K562 (cell line): ENCODE measurements around the gene PLGRKT. TPM values are rescaled to one million over a fixed set of nuclear protein-coding genes. Genes with fewer than 3 reads are reported as not detected.

ENCODE experiments used
- ATAC-seq: fragments of 200-7000 bp; cut with Tn5 transposase; 3 replicates; pipeline ENCODE4 v1.9.1; 2020; ENCODE audit warnings: moderate library complexity
- BruUV-seq: library from RNA; stranded (reverse); fragments of 400-500 nt; replicated peaks from 2 replicates; lab custom pipeline; 2021; lab: Mats Ljungman, UMichigan
- CTCF ChIA-PET: fragments of 300-600 bp; formaldehyde crosslinking; extraction: SDS; loops from one replicate; lab custom pipeline; 2021; ENCODE audit warnings: low intra/inter-chr PET ratio; lab: Yijun Ruan, JAX
- POLR2A ChIA-PET: fragments of 300-600, 350-650 bp; sonication (Branson Sonifier 250); formaldehyde crosslinking; extraction: SDS; loops from one replicate; lab custom pipeline; 2021; ENCODE audit warnings: antibody characterized with exemption, inconsistent platforms; lab: Yijun Ruan, JAX
- DNase-seq, 4 experiments: peaks; one replicate each; pipeline versions ENCODE4 v3.0.0 to v3.0.0-alpha.2; 2011 to 2018; ENCODE audit warnings: low spot score in 3 of 4, mixed read lengths in 3 of 4; ENCODE audit errors: extremely low read depth in 1 of 4
- FAIRE-seq: peaks from 2 replicates; lab custom pipeline; 2011; peaks lifted over from hg19 to GRCh38; lab: Jason Lieb, UNC
- H2AFZ ChIP-seq: 2 replicates; pipeline ENCODE4 v1.6.0; 2011; ENCODE audit warnings: low read depth, low read length, control low read depth, inconsistent platforms
- H3K27ac ChIP-seq: fragments of 200-600 bp; 3 replicates; pipeline ENCODE4 v1.8.0; 2011; ENCODE audit warnings: low read depth, mild to moderate bottlenecking, control low read depth, inconsistent platforms, low read length, moderate library complexity, mixed read lengths; ENCODE audit errors: extremely low read depth
- H3K27me3 ChIP-seq, 2 experiments: fragments of 300-600 bp in 1 of 2; 2 replicates in 1 of 2; 3 replicates in 1 of 2; pipeline versions ENCODE4 v1.6.0 to v1.8.0; 2011; ENCODE audit warnings: inconsistent platforms in 2 of 2, low read length in 2 of 2, mild to moderate bottlenecking in 1 of 2, mixed read lengths in 1 of 2, moderate library complexity in 1 of 2; ENCODE audit not compliant: control insufficient read depth in 2 of 2, insufficient read depth in 2 of 2
- H3K36me3 ChIP-seq: fragments of 300-600 bp; 3 replicates; pipeline ENCODE4 v1.8.0; 2011; ENCODE audit warnings: mild to moderate bottlenecking, low read length, inconsistent platforms; ENCODE audit not compliant: control insufficient read depth, insufficient read depth
- H3K4me1 ChIP-seq, 2 experiments: fragments of 200-600 bp in 1 of 2; replicated peaks in 1 of 2; 2 replicates in 1 of 2; 3 replicates in 1 of 2; pipeline versions ENCODE4 v1.5.1 to v1.8.0; 2011; ENCODE audit warnings: inconsistent platforms in 2 of 2, low read length in 2 of 2, mild to moderate bottlenecking in 1 of 2, mixed read lengths in 1 of 2, moderate library complexity in 1 of 2; ENCODE audit not compliant: control insufficient read depth in 2 of 2, insufficient read depth in 2 of 2
- H3K4me2 ChIP-seq: 2 replicates; pipeline ENCODE4 v1.6.1; 2011; ENCODE audit warnings: low read length, control low read depth, inconsistent platforms, mixed read lengths; ENCODE audit not compliant: insufficient read depth
- H3K4me3 ChIP-seq: fragments of 200-600 bp; sonication (generic), shearing (Covaris generic); 2 replicates; pipeline ENCODE4 v1.5.1; 2016; ENCODE audit warnings: control low read depth, inconsistent platforms
- H3K79me2 ChIP-seq: fragments of 200-600 bp; 3 replicates; pipeline ENCODE4 v1.8.0; 2011; ENCODE audit warnings: low read length, inconsistent platforms; ENCODE audit not compliant: control insufficient read depth, insufficient read depth
- H3K9ac ChIP-seq, 2 experiments: 2 replicates each; pipeline versions ENCODE4 v1.6.0 to v1.6.1; 2011; ENCODE audit warnings: low read depth in 2 of 2, low read length in 2 of 2, control low read depth in 1 of 2, inconsistent platforms in 1 of 2, mild to moderate bottlenecking in 1 of 2, mixed read lengths in 1 of 2; ENCODE audit not compliant: insufficient read depth in 1 of 2
- H3K9me1 ChIP-seq: one replicate; pipeline ENCODE4 v1.6.0; 2011; ENCODE audit warnings: inconsistent platforms, mild to moderate bottlenecking, low read length, moderate library complexity; ENCODE audit not compliant: control insufficient read depth, insufficient read depth
- H3K9me3 ChIP-seq: replicated peaks from 2 replicates; pipeline ENCODE4 v1.5.1; 2011; ENCODE audit warnings: low read depth, low read length, inconsistent platforms; ENCODE audit not compliant: control insufficient read depth, insufficient read depth
- H4K20me1 ChIP-seq: replicated peaks from 2 replicates; pipeline ENCODE4 v1.6.1; 2011; ENCODE audit warnings: low read length, inconsistent platforms, mixed read lengths; ENCODE audit not compliant: control insufficient read depth, insufficient read depth
- ASH1L ChIP-seq: fragments of 450-650 bp; IDR thresholded peaks from 2 replicates; pipeline ENCODE4 v1.6.1; 2018; ENCODE audit warnings: borderline replicate concordance, mild to moderate bottlenecking, low read depth; ENCODE audit not compliant: partially characterized antibody
- CCAR2 ChIP-seq: fragments of 200-400 bp; formaldehyde crosslinking; IDR thresholded peaks from 2 replicates; pipeline ENCODE4 v1.6.1; 2017; ENCODE audit warnings: mild to moderate bottlenecking, low read depth, low read length
- CCNT2 ChIP-seq: IDR thresholded peaks from 2 replicates; pipeline ENCODE4 v1.6.1; 2011; ENCODE audit warnings: borderline replicate concordance, low read depth, mild to moderate bottlenecking, moderate library complexity, mixed read lengths, low read length; ENCODE audit not compliant: insufficient read length; ENCODE audit errors: extremely low read depth
- MAFG ChIP-seq: fragments of 450-650 bp; conservative IDR thresholded peaks from 2 replicates; pipeline ENCODE4 v1.6.1; 2016; ENCODE audit warnings: missing genetic modification characterization, missing compliant biosample characterization
- MCM2 ChIP-seq: fragments of 450-650 bp; IDR thresholded peaks from 2 replicates; pipeline ENCODE4 v1.6.1; 2017; ENCODE audit warnings: low read depth, mild to moderate bottlenecking
- NR2F6 ChIP-seq: fragments of 450-650 bp; formaldehyde crosslinking; IDR thresholded peaks from 2 replicates; pipeline ENCODE4 v1.4.0; 2020; ENCODE audit warnings: mild to moderate bottlenecking
- PHF21A ChIP-seq: fragments of 450-650 bp; IDR thresholded peaks from 2 replicates; pipeline ENCODE4 v1.6.1; 2017; ENCODE audit warnings: low read depth, borderline replicate concordance
- RBM22 ChIP-seq: fragments of 200-400 bp; formaldehyde crosslinking; IDR thresholded peaks from 2 replicates; pipeline ENCODE4 v1.6.1; 2018; ENCODE audit warnings: low read length, low read depth; ENCODE audit not compliant: poor library complexity, severe bottlenecking
- SRF ChIP-seq, 2 experiments: fragments of 250-450, 450-650 bp in 1 of 2; sonication (Bioruptor Pico) in 1 of 2; sonication (generic) in 1 of 2; formaldehyde crosslinking; IDR thresholded peaks; 2 replicates each; pipeline versions ENCODE4 v1.5.0 to v1.5.1; 2020 to 2022; ENCODE audit warnings: mild to moderate bottlenecking in 1 of 2, missing genetic modification reagents in 1 of 2
- TAF7 ChIP-seq: fragments of 450-650 bp; IDR thresholded peaks from 2 replicates; pipeline ENCODE4 v1.6.1; 2016; ENCODE audit warnings: missing genetic modification characterization, missing compliant biosample characterization
- ZNF24 ChIP-seq: fragments of 450-650 bp; IDR thresholded peaks from 2 replicates; pipeline ENCODE4 v1.6.1; 2016
- WGBS: fragments of 100-300 bp; shearing (Covaris generic); methylation state at CpG from one replicate; pipeline ENCODE4 v1.1.6; 2016; ENCODE audit warnings: low coverage, mixed read lengths; ENCODE audit not compliant: insufficient coverage; ENCODE audit errors: missing lambda C conversion rate; 5-methylcytosine and 5-hydroxymethylcytosine counted together
- in situ Hi-C: fragments of 300-500 bp; cut with MboI; formaldehyde crosslinking; loops from 4 replicates; pipeline ENCODE4 v1.15.0; 2018; ENCODE audit warnings: inconsistent platforms, mixed read lengths
- intact Hi-C: fragments of 100-400 bp; cut with micrococcal nuclease; formaldehyde crosslinking; loops from 2 replicates; pipeline ENCODE4 v1.14.2; 2022
- polyA plus RNA-seq, 8 experiments: library from polyadenylated mRNA; depleted of rRNA in 4 of 8; stranded (reverse) in 5 of 8; unstranded in 3 of 8; fragments of >200 nt; fragmentation: Nextera tagmentation in 2 of 8; fragmentation: Illumina TruSeq in 1 of 8; extraction: Ambion mirVana in 2 of 8; extraction: Trizol in 1 of 8; gene quantifications; 2 replicates each; pipeline versions ENCODE4 v1.2.1 to v1.2.3, GENCODE V29; 2011 to 2014; ENCODE audit warnings: inconsistent platforms in 1 of 8, missing spikeins in 1 of 8
- total RNA-seq, 7 experiments: library from RNA; depleted of rRNA in 6 of 7; stranded (reverse); fragments of >200 nt in 6 of 7; fragmentation: Illumina TruSeq in 2 of 7; extraction: Trizol in 2 of 7; gene quantifications; 2 replicates each; pipeline versions ENCODE4 v1.2.1 to v1.2.3, GENCODE V29; 2011 to 2021; ENCODE audit warnings: low replicate concordance in 1 of 7
- TF ChIP-seq, protein P1 (sequence below): sonication (generic); formaldehyde crosslinking; IDR thresholded peaks from 2 replicates; pipeline ENCODE4 v1.5.0; 2020; ENCODE audit warnings: missing genetic modification reagents
- TF ChIP-seq, protein P2 (sequence below): fragments of 450-650 bp; IDR thresholded peaks from 2 replicates; pipeline ENCODE4 v1.7.1; 2018; ENCODE audit warnings: mild to moderate bottlenecking, low read depth; ENCODE audit not compliant: partially characterized antibody

PLGRKT gene
- total and polyA plus RNA-seq, 9 of the 15 experiments (the other 6 are each of a cell fraction or from before 2014, with no cell fraction given): 4.7 to 13.8 (median 6.5) TPM

DNA sequence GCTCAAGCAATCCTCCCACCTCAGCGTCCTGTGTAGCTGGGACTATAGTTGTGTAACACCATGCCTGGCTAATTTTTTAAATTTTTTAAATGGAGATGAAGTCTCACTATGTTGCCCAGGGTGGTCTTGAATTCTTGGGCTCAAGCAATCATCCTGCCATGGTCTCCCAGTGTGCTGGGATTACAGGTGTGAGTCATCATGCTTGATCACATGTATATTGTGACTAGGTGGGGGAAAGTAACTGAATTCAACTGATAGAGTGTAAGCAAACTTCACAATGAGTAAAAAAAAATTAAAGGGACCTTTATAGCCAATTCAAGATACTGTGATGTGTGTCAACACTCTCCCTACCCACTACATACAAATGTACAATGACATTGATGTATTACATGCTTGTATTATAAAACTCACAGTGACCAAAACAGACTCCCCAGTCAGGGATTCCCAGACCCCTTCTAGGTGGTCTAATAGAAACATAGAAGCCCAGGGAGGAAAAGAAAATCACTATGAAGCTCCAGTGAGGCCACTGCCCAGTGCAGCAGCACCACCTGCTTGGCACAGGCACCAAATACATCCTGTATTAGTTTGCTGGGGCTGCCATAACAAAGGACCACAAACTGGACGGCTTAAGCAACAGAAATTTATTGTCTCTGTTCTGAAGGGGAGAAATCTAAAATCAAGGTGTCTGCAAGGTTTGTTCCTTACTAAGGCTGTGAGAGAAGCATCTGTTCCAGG lies 8.8 kb downstream of the PLGRKT start:
- ATAC-seq: no peak
- intact Hi-C loops (loop anchor here (5.0 to 10.0 kb wide), 3 partner anchors 164 to 667 kb away; partner anchors contain the start of gene INSL6), in situ Hi-C loops (loop anchor here (25.0 kb wide), 2 partner anchors 692 to 817 kb away; partner anchors contain the start of gene AK3)
- Histone ChIP-seq H2AFZ (no peak overlapping the region), H3K27me3 (no peaks in the 10 kb centered on the region), H3K4me2 (no peak overlapping the region), H3K9me3 (no peaks in the 10 kb centered on the region), H3K36me3 (no peaks in the 10 kb centered on the region), H3K27ac (no peak overlapping the region), H3K9me1 (no peaks in the 10 kb centered on the region), H3K79me2 (no peaks in the 10 kb centered on the region), H3K4me3 (no peak overlapping the region), H3K4me1 (no peaks in the 10 kb centered on the region), H3K9ac (no peak overlapping the region), H4K20me1 (no peaks in the 10 kb centered on the region)
- no peak for DNase-seq
- ChIA-PET CTCF (no interaction called here), POLR2A (interaction anchor here (0.9 kb wide), 1 partner anchor 167 kb away, joined by 3 read pairs; no protein-coding TSS in a partner anchor)
- FAIRE-seq: no peak
- no TSS peak for BruUV-seq
- 44% methylated on average over 2 of the region's 2 CpGs for WGBS
- TF ChIP-seq TAF7 (tag) (no peak), ASH1L (no peak), SRF (CRISPR knock-in tag; IDR thresholded peaks at IDR 0.05) (no peak), CCAR2 (no peak), MAFG (tag) (no peak), CCNT2 (no peak), PHF21A (no peak), RBM22 (no peak), NR2F6 (CRISPR knock-in tag) (no peak), MCM2 (no peak), ZNF24 (no peak)
- TF ChIP-seq, protein P1, sequence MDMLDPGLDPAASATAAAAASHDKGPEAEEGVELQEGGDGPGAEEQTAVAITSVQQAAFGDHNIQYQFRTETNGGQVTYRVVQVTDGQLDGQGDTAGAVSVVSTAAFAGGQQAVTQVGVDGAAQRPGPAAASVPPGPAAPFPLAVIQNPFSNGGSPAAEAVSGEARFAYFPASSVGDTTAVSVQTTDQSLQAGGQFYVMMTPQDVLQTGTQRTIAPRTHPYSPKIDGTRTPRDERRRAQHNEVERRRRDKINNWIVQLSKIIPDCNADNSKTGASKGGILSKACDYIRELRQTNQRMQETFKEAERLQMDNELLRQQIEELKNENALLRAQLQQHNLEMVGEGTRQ (CRISPR knock-in tag): no peak
- TF ChIP-seq, protein P2, sequence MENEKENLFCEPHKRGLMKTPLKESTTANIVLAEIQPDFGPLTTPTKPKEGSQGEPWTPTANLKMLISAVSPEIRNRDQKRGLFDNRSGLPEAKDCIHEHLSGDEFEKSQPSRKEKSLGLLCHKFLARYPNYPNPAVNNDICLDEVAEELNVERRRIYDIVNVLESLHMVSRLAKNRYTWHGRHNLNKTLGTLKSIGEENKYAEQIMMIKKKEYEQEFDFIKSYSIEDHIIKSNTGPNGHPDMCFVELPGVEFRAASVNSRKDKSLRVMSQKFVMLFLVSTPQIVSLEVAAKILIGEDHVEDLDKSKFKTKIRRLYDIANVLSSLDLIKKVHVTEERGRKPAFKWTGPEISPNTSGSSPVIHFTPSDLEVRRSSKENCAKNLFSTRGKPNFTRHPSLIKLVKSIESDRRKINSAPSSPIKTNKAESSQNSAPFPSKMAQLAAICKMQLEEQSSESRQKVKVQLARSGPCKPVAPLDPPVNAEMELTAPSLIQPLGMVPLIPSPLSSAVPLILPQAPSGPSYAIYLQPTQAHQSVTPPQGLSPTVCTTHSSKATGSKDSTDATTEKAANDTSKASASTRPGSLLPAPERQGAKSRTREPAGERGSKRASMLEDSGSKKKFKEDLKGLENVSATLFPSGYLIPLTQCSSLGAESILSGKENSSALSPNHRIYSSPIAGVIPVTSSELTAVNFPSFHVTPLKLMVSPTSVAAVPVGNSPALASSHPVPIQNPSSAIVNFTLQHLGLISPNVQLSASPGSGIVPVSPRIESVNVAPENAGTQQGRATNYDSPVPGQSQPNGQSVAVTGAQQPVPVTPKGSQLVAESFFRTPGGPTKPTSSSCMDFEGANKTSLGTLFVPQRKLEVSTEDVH: no peak
